Fibroblast of lung (primary cell): ENCODE results near the gene EIF2B5. TPM values are rescaled to one million over a fixed set of nuclear protein-coding genes. Genes with fewer than 3 reads are reported as not detected.
A peak's percentile ranks its signal among the peaks of the same experiment; 100 is the strongest.

Experiments used
- DNase-seq, 2 donors: peaks; one replicate each; pipeline versions ENCODE4 v3.0.0 to v3.0.0-alpha.2; 2010; ENCODE audit warnings: low read depth in 2 of 2
- H2AFZ ChIP-seq: 2 replicates; pipeline ENCODE4 v1.5.1; 2012; ENCODE audit warnings: low read length, control low read depth, inconsistent platforms
- H3K27ac ChIP-seq: 2 replicates; pipeline ENCODE4 v1.5.1; 2011; ENCODE audit warnings: low read length, control low read depth; ENCODE audit not compliant: insufficient read depth
- H3K27me3 ChIP-seq: 2 replicates; pipeline ENCODE4 v1.5.1; 2011; ENCODE audit warnings: mild to moderate bottlenecking, low read length; ENCODE audit not compliant: control insufficient read depth, insufficient read depth
- H3K36me3 ChIP-seq: 2 replicates; pipeline ENCODE4 v1.5.1; 2011; ENCODE audit warnings: low read length; ENCODE audit not compliant: control insufficient read depth, insufficient read depth
- H3K4me1 ChIP-seq: 2 replicates; pipeline ENCODE4 v1.5.1; 2011; ENCODE audit warnings: low read length; ENCODE audit not compliant: control insufficient read depth, insufficient read depth; ENCODE audit errors: extremely low read depth
- H3K4me2 ChIP-seq: 2 replicates; pipeline ENCODE4 v1.5.1; 2011; ENCODE audit warnings: low read length, control low read depth; ENCODE audit not compliant: insufficient read depth; ENCODE audit errors: extremely low read depth
- H3K4me3 ChIP-seq, 4 experiments: fragments of 200-600 bp in 1 of 4; sonication (generic) in 1 of 4; replicated peaks in 1 of 4; 2 replicates each; pipeline ENCODE4 v1.5.1; 2011 to 2016; ENCODE audit warnings: low read length in 4 of 4, low read depth in 3 of 4, mild to moderate bottlenecking in 3 of 4, control low read depth in 2 of 4, inconsistent platforms in 1 of 4, mixed read lengths in 1 of 4; ENCODE audit not compliant: insufficient read depth in 1 of 4; ENCODE audit errors: control extremely low read depth in 1 of 4
- H3K79me2 ChIP-seq: 2 replicates; pipeline ENCODE4 v1.5.1; 2012; ENCODE audit warnings: mild to moderate bottlenecking, low read length, inconsistent platforms; ENCODE audit not compliant: control insufficient read depth, insufficient read depth
- H3K9ac ChIP-seq: 2 replicates; pipeline ENCODE4 v1.5.1; 2011; ENCODE audit warnings: mild to moderate bottlenecking, low read length, control low read depth; ENCODE audit not compliant: insufficient read depth
- H3K9me3 ChIP-seq: 2 replicates; pipeline ENCODE4 v1.5.1; 2012; ENCODE audit warnings: low read depth, low read length; ENCODE audit not compliant: control insufficient read depth, insufficient read depth
- H4K20me1 ChIP-seq: 2 replicates; pipeline ENCODE4 v1.5.1; 2011; ENCODE audit warnings: low read length; ENCODE audit not compliant: control insufficient read depth, insufficient read depth; ENCODE audit errors: extremely low read depth
- CTCF ChIP-seq, 2 donors: IDR thresholded peaks in 1 of 2; conservative IDR thresholded peaks in 1 of 2; 1 replicate in 1 of 2; 2 replicates in 1 of 2; pipeline ENCODE4 v1.5.1; 2011 to 2012; ENCODE audit warnings: low read length in 2 of 2, control low read depth in 1 of 2, inconsistent platforms in 1 of 2, low read depth in 1 of 2, mild to moderate bottlenecking in 1 of 2
- EZH2 ChIP-seq: IDR thresholded peaks from 2 replicates; pipeline ENCODE4 v1.5.1; 2012; ENCODE audit warnings: low read length, control low read depth, mild to moderate bottlenecking; ENCODE audit errors: missing control alignments
- polyA plus RNA-seq, 2 donors: library from polyadenylated mRNA; depleted of rRNA in 1 of 2; stranded (reverse) in 1 of 2; unstranded in 1 of 2; fragments of >200 nt; gene quantifications; 2 replicates each; pipeline ENCODE4 v1.2.1, GENCODE V29; 2011 to 2012; ENCODE audit warnings: missing spikeins in 1 of 2
- total RNA-seq: library from RNA; depleted of rRNA; stranded (reverse); fragments of >200 nt; gene quantifications from 2 replicates; pipeline ENCODE4 v1.2.1, GENCODE V29; 2014

The EIF2B5 gene
- total and polyA plus RNA-seq, 2 donors (not counting 1 experiment from before 2014, with no cell fraction given): 23.8 to 26.9 TPM

- peak overlapping the region; percentile 39 for H3K9ac ChIP-seq
- peaks cover 7% of the 10 kb centered on the region for H3K4me1 ChIP-seq
Measured at GRCh38 chr3:184175981-184176376, 40.8 kb downstream of the EIF2B5 start.

GRCh38 chr3:184176377-184177330 is 41.5 kb downstream of the EIF2B5 start:
- H3K4me1 ChIP-seq: peaks cover 7% of the 10 kb centered on the region
- no peak overlapping the region for H2AFZ ChIP-seq
- H3K4me2 ChIP-seq: peak overlapping the region; percentile 85
- no peaks in the 10 kb centered on the region for H3K27me3 ChIP-seq
- H3K9me3 ChIP-seq: no peaks in the 10 kb centered on the region
- peak overlapping the region; percentile 42 for H3K9ac ChIP-seq
- TF ChIP-seq EZH2 (no peak), CTCF (conservative IDR thresholded peaks at IDR 0.05 in 1 of 2, IDR thresholded peaks at IDR 0.05 in 1 of 2; ENCODE audit: low read depth in 1 of 2, low read length in 2 of 2) (no peak)
- peaks cover 36% of the 10 kb centered on the region for H3K36me3 ChIP-seq
- H3K79me2 ChIP-seq: peaks cover 53% of the 10 kb centered on the region
- H3K27ac ChIP-seq: peak overlapping the region; percentile 89
- H3K4me3 ChIP-seq: peak overlapping the region; percentile 47 to 98 (median 75)
- DNase-seq: peak; percentile 93 to 94
- peaks cover 2% of the 10 kb centered on the region for H4K20me1 ChIP-seq

More at GRCh38 chr3:184175981-184176376, 40.8 kb downstream of the EIF2B5 start:
- Histone ChIP-seq H3K9me3 (no peaks in the 10 kb centered on the region), H3K36me3 (peaks cover 29% of the 10 kb centered on the region), H3K27ac (peak overlapping the region; percentile 89), H3K27me3 (no peaks in the 10 kb centered on the region), H3K4me3 (peak overlapping the region; percentile 47 to 98 (median 75)), H3K4me2 (peak overlapping the region; percentile 38), H2AFZ (no peak overlapping the region), H4K20me1 (peaks cover 2% of the 10 kb centered on the region), H3K79me2 (peaks cover 50% of the 10 kb centered on the region)
- DNase-seq: no peak
- TF ChIP-seq EZH2 (no peak), CTCF (conservative IDR thresholded peaks at IDR 0.05 in 1 of 2, IDR thresholded peaks at IDR 0.05 in 1 of 2; ENCODE audit: low read depth in 1 of 2, low read length in 2 of 2) (no peak)

GRCh38 chr3:184177331-184177731 is 42.2 kb downstream of the EIF2B5 start:
- peak overlapping the region; percentile 85 for H3K4me2 ChIP-seq
- peaks cover 7% of the 10 kb centered on the region for H3K4me1 ChIP-seq
- H3K9ac ChIP-seq: peak overlapping the region; percentile 42
- DNase-seq: peak; percentile 50 to 57
- peak overlapping the region; percentile 36 to 98 (median 59) for H3K4me3 ChIP-seq
- H3K36me3 ChIP-seq: peaks cover 43% of the 10 kb centered on the region
- peak overlapping the region; percentile 89 for H3K27ac ChIP-seq
- H3K27me3 ChIP-seq: no peaks in the 10 kb centered on the region
- no peak overlapping the region for H2AFZ ChIP-seq
- peaks cover 53% of the 10 kb centered on the region for H3K79me2 ChIP-seq
- H4K20me1 ChIP-seq: peaks cover 2% of the 10 kb centered on the region
- no peak for TF ChIP-seq EZH2
- no peak for TF ChIP-seq CTCF (conservative IDR thresholded peaks at IDR 0.05 in 1 of 2, IDR thresholded peaks at IDR 0.05 in 1 of 2; ENCODE audit: low read depth in 1 of 2, low read length in 2 of 2)
- no peaks in the 10 kb centered on the region for H3K9me3 ChIP-seq
